SK-N-SH treated with all-trans-retinoic acid at 6 μM for 48 hours (cell line): ENCODE measurements around the gene DAGLA.

Experiments
- ARNTL ChIP-seq: fragments of 450-650 bp; formaldehyde crosslinking; IDR thresholded peaks from 2 replicates; pipeline ENCODE4 v1.5.0; 2020; ENCODE audit warnings: low read depth, mild to moderate bottlenecking, moderate library complexity, borderline replicate concordance
- BACH2 ChIP-seq: fragments of 250-450 bp; sonication (Bioruptor Pico); IDR thresholded peaks from 2 replicates; pipeline ENCODE4 v1.9.0; 2021; ENCODE audit warnings: mild to moderate bottlenecking, borderline replicate concordance
- CSDC2 ChIP-seq: fragments of 250-450 bp; sonication (Bioruptor Pico); IDR thresholded peaks from 2 replicates; pipeline ENCODE4 v1.5.0; 2020; ENCODE audit warnings: mild to moderate bottlenecking, moderate library complexity
- OSR1 ChIP-seq: fragments of 250-450 bp; sonication (Bioruptor Pico); IDR thresholded peaks from 2 replicates; pipeline ENCODE4 v1.8.0; 2022; ENCODE audit warnings: moderate library complexity, mild to moderate bottlenecking, inconsistent platforms
- PATZ1 ChIP-seq: fragments of 250-450 bp; sonication (Bioruptor Pico); IDR thresholded peaks from 2 replicates; pipeline ENCODE4 v1.8.0; 2020; ENCODE audit warnings: mild to moderate bottlenecking, moderate library complexity, borderline replicate concordance
- PPARA ChIP-seq: fragments of 250-450 bp; sonication (Bioruptor Pico); IDR thresholded peaks from 2 replicates; pipeline ENCODE4 v1.5.0; 2020; ENCODE audit warnings: mild to moderate bottlenecking, borderline replicate concordance
- ZFP3 ChIP-seq: fragments of 250-450 bp; sonication (Bioruptor Pico); IDR thresholded peaks from 2 replicates; pipeline ENCODE4 v1.5.0; 2020; ENCODE audit warnings: mild to moderate bottlenecking, moderate library complexity
- ZFP30 ChIP-seq: fragments of 450-650 bp; formaldehyde crosslinking; IDR thresholded peaks from 2 replicates; pipeline ENCODE4 v1.5.0; 2022; ENCODE audit warnings: mild to moderate bottlenecking, moderate library complexity
- ZNF8 ChIP-seq: fragments of 450-650 bp; formaldehyde crosslinking; IDR thresholded peaks from 2 replicates; pipeline ENCODE4 v1.5.0; 2020; ENCODE audit warnings: mild to moderate bottlenecking, moderate library complexity
- TF ChIP-seq, protein P1 (sequence below): fragments of 250-450 bp; sonication (Bioruptor Pico); IDR thresholded peaks from 2 replicates; pipeline ENCODE4 v1.5.1; 2020; ENCODE audit warnings: low read depth, mild to moderate bottlenecking, moderate library complexity

GRCh38 chr11:61694602-61694939 is 14.4 kb downstream of the DAGLA start:
- TF ChIP-seq ZNF8 (CRISPR knock-in tag) (no peak), PATZ1 (CRISPR knock-in tag) (no peak), CSDC2 (CRISPR knock-in tag) (no peak), OSR1 (CRISPR knock-in tag) (no peak), ARNTL (CRISPR knock-in tag) (no peak), BACH2 (CRISPR knock-in tag) (no peak), ZFP3 (no peak), PPARA (CRISPR knock-in tag) (no peak), ZFP30 (CRISPR knock-in tag) (no peak)
- TF ChIP-seq, protein P1, sequence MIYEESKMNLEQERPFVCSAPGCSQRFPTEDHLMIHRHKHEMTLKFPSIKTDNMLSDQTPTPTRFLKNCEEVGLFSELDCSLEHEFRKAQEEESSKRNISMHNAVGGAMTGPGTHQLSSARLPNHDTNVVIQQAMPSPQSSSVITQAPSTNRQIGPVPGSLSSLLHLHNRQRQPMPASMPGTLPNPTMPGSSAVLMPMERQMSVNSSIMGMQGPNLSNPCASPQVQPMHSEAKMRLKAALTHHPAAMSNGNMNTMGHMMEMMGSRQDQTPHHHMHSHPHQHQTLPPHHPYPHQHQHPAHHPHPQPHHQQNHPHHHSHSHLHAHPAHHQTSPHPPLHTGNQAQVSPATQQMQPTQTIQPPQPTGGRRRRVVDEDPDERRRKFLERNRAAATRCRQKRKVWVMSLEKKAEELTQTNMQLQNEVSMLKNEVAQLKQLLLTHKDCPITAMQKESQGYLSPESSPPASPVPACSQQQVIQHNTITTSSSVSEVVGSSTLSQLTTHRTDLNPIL = no peak
